Naive thymus-derived CD4-positive, alpha-beta T cell (primary cell): ENCODE results near the gene GNG4. TPM values are rescaled to one million over a fixed set of nuclear protein-coding genes. Genes with fewer than 3 reads are reported as not detected.

Experiments
- ATAC-seq: fragments of 150-1000 bp; cut with Tn5 transposase; 2 replicates; pipeline ENCODE4 v1.10.0; 2021; ENCODE audit warnings: mild to moderate bottlenecking, moderate library complexity
- CTCF ChIA-PET: fragments of 350-600 bp; sonication (Branson Sonifier 250); formaldehyde crosslinking; loops from one replicate; lab custom pipeline; 2021; ENCODE audit warnings: antibody characterized with exemption; lab: Charles Lee
- POLR2A ChIA-PET: fragments of 350-600 bp; sonication (Branson Sonifier 250); formaldehyde crosslinking; loops from one replicate; lab custom pipeline; 2021; ENCODE audit warnings: antibody characterized with exemption, inconsistent platforms; lab: Charles Lee
- DNase-seq, 9 donors: peaks; one replicate each; pipeline versions ENCODE4 v3.0.0 to v3.0.0-alpha.2; 2020 to 2022; ENCODE audit warnings: mixed read lengths in 1 of 9
- H3K27ac ChIP-seq: one replicate; pipeline ENCODE4 v1.7.0; 2013; ENCODE audit warnings: mild to moderate bottlenecking, low read depth, low read length, moderate library complexity
- H3K27me3 ChIP-seq, 2 donors: one replicate each; pipeline ENCODE4 v1.7.0; 2013; ENCODE audit warnings: low read length in 2 of 2, mild to moderate bottlenecking in 2 of 2, moderate library complexity in 2 of 2; ENCODE audit not compliant: control insufficient read depth in 2 of 2, insufficient read depth in 2 of 2
- H3K36me3 ChIP-seq, 3 experiments: 1 replicate in 2 of 3; 2 replicates in 1 of 3; pipeline ENCODE4 v1.7.0; 2013; ENCODE audit warnings: low read length in 3 of 3, mild to moderate bottlenecking in 3 of 3, moderate library complexity in 1 of 3; ENCODE audit not compliant: insufficient read depth in 3 of 3, control insufficient read depth in 2 of 3
- H3K4me1 ChIP-seq, 2 donors: one replicate each; pipeline ENCODE4 v1.7.0; 2013; ENCODE audit warnings: low read length in 2 of 2, mild to moderate bottlenecking in 2 of 2, moderate library complexity in 1 of 2; ENCODE audit not compliant: control insufficient read depth in 2 of 2, insufficient read depth in 2 of 2
- H3K4me3 ChIP-seq: 2 replicates; pipeline ENCODE4 v1.7.0; 2013; ENCODE audit warnings: mild to moderate bottlenecking, low read length
- H3K9me3 ChIP-seq, 3 experiments: 1 replicate in 2 of 3; 2 replicates in 1 of 3; pipeline ENCODE4 v1.7.0; 2013; ENCODE audit warnings: low read length in 3 of 3; ENCODE audit not compliant: control insufficient read depth in 2 of 3
- H3K27ac Mint-ChIP-seq, 9 donors: one replicate each; pipeline ENCODE4 v1.8.0; 2020 to 2022; ENCODE audit warnings: mixed read lengths in 9 of 9, mild to moderate bottlenecking in 8 of 9, moderate library complexity in 5 of 9, inconsistent platforms in 2 of 9
- H3K27me3 Mint-ChIP-seq, 5 donors: one replicate each; pipeline ENCODE4 v1.8.0; 2021 to 2022; ENCODE audit warnings: mixed read lengths in 5 of 5, mild to moderate bottlenecking in 1 of 5
- H3K36me3 Mint-ChIP-seq, 5 donors: one replicate each; pipeline ENCODE4 v1.8.0; 2020 to 2022; ENCODE audit warnings: mixed read lengths in 5 of 5, mild to moderate bottlenecking in 3 of 5, inconsistent platforms in 1 of 5
- H3K4me1 Mint-ChIP-seq, 7 donors: one replicate each; pipeline ENCODE4 v1.8.0; 2020 to 2022; ENCODE audit warnings: mixed read lengths in 7 of 7, mild to moderate bottlenecking in 3 of 7, inconsistent platforms in 1 of 7
- H3K4me3 Mint-ChIP-seq, 10 donors: one replicate each; pipeline ENCODE4 v1.8.0; 2020 to 2022; ENCODE audit warnings: mild to moderate bottlenecking in 10 of 10, mixed read lengths in 10 of 10, moderate library complexity in 6 of 10, inconsistent platforms in 2 of 10
- H3K9me3 Mint-ChIP-seq, 11 donors: one replicate each; pipeline ENCODE4 v1.8.0; 2020 to 2022; ENCODE audit warnings: mixed read lengths in 11 of 11, mild to moderate bottlenecking in 4 of 11, inconsistent platforms in 1 of 11, moderate library complexity in 1 of 11
- intact Hi-C, 2 donors: fragments of 100-400 bp; cut with micrococcal nuclease; formaldehyde crosslinking; loops; one replicate each; pipeline ENCODE4 v1.15.1; 2023
- polyA plus RNA-seq, 2 donors: library from polyadenylated mRNA; unstranded; fragments of 300-500 nt; fragmentation: Illumina TruSeq; gene quantifications; one replicate each; pipeline ENCODE4 v1.2.3, GENCODE V29; 2021
- total RNA-seq, 6 experiments: library from RNA in 5 of 6; stranded (reverse) in 5 of 6; gene quantifications; 1 replicate in 5 of 6; 2 replicates in 1 of 6; pipeline ENCODE4 v1.2.3 and lab custom pipeline; 2021 to 2026

GNG4 gene
- total and polyA plus RNA-seq, 7 experiments from 2014 or later: 0.17 to 2.3 TPM; not detected in 5

DNA sequence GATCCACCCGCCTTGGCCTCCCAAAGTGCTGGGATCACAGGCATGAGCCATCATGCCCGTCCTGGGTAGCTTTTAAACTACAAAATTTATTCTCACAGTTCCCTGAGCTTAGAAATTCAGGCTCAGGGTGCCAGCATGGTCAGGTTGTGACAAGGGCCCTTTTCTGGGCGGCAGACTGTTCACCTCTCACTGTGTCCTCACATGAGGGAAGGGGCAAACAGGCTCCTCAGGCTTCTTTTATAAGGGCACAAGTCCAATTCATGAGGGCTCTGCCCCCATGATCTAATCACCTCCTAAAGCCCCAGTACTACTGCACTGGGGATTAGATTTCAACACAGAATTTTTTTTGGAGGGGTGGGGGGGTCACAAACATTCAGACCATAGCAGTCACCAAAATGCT lies 36.8 kb downstream of the GNG4 start:
- H3K27ac ChIP-seq: no peak overlapping the region
- H3K4me3 ChIP-seq: no peak overlapping the region
- ATAC-seq (no peak), DNase-seq (no peak)
- H3K36me3 Mint-ChIP-seq: no peaks in the 10 kb centered on the region
- H3K4me3 Mint-ChIP-seq: no peak overlapping the region
- ChIA-PET CTCF (no interaction called here), POLR2A (no interaction called here)
- peaks cover 0 to 11% (median 0%) of the 10 kb centered on the region in 5 donors for H3K27me3 Mint-ChIP-seq
- H3K27ac Mint-ChIP-seq: no peak overlapping the region
- H3K4me1 Mint-ChIP-seq: no peaks in the 10 kb centered on the region
- intact Hi-C loops: no loop called here
- H3K9me3 ChIP-seq: no peaks in the 10 kb centered on the region
- no peaks in the 10 kb centered on the region for H3K36me3 ChIP-seq
- no peaks in the 10 kb centered on the region for H3K27me3 ChIP-seq
- H3K4me1 ChIP-seq: no peaks in the 10 kb centered on the region
- no peaks in the 10 kb centered on the region for H3K9me3 Mint-ChIP-seq

DNA sequence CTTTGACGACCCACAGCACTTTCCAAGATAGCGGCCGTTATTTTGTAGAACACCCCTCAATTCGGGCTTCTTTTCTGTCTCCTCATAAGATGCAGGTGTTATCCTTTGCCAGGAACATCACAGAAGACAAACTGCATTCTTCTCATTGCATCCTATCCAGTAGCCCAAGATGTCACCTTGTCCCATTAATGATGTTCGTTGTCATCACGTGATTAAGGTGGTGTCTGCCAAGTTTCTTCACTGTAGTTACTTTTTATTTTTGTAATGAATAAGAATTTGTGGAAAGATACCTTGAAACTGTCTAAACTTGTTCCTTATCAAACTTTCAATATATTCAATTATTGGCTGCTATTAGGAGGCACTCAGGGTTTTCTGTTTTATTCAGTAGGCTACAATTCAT lies 39.4 kb downstream of the GNG4 start:
- H3K4me1 Mint-ChIP-seq: no peaks in the 10 kb centered on the region
- Histone ChIP-seq H3K27ac (no peak overlapping the region), H3K27me3 (no peaks in the 10 kb centered on the region), H3K4me1 (no peaks in the 10 kb centered on the region), H3K4me3 (no peak overlapping the region), H3K36me3 (no peaks in the 10 kb centered on the region), H3K9me3 (no peaks in the 10 kb centered on the region)
- intact Hi-C loops: no loop called here
- no peak for DNase-seq
- ChIA-PET POLR2A (no interaction called here), CTCF (no interaction called here)
- H3K4me3 Mint-ChIP-seq: no peak overlapping the region
- H3K27me3 Mint-ChIP-seq: peaks cover 0 to 5% (median 2%) of the 10 kb centered on the region in 5 donors
- ATAC-seq: no peak
- H3K36me3 Mint-ChIP-seq: no peaks in the 10 kb centered on the region
- no peak overlapping the region for H3K27ac Mint-ChIP-seq
- H3K9me3 Mint-ChIP-seq: peaks cover 0 to 4% (median 0%) of the 10 kb centered on the region in 11 donors

DNA sequence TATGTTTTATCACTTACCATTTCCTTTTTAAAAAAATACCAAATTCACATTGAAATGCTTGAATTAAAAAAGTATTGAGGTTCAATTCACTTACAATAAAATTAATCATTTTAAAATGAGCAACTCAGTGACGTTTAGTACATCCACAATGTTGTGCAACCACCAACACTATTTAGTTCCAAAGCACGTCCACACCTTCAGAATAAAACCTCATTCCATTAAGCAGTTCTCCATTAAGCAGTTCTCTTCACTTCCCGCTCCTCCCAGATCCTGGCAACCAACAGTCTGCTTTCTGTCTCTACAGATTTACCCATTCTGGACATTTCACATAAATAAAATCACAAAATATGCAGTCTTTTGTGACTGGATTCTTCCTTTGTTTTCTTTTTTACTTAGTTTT lies 41.3 kb downstream of the GNG4 start:
- ChIA-PET CTCF (no interaction called here), POLR2A (no interaction called here)
- Mint-ChIP-seq H3K27ac (no peak overlapping the region), H3K36me3 (no peaks in the 10 kb centered on the region), H3K9me3 (peaks cover 0 to 4% (median 0%) of the 10 kb centered on the region in 11 donors), H3K4me1 (no peaks in the 10 kb centered on the region), H3K27me3 (peaks cover 0 to 5% (median 2%) of the 10 kb centered on the region in 5 donors), H3K4me3 (no peak overlapping the region)
- ATAC-seq (no peak), DNase-seq (no peak)
- H3K36me3 ChIP-seq: no peaks in the 10 kb centered on the region
- intact Hi-C loops: no loop called here
- no peaks in the 10 kb centered on the region for H3K4me1 ChIP-seq
- no peaks in the 10 kb centered on the region for H3K9me3 ChIP-seq
- no peaks in the 10 kb centered on the region for H3K27me3 ChIP-seq
- no peak overlapping the region for H3K27ac ChIP-seq
- H3K4me3 ChIP-seq: no peak overlapping the region

DNA sequence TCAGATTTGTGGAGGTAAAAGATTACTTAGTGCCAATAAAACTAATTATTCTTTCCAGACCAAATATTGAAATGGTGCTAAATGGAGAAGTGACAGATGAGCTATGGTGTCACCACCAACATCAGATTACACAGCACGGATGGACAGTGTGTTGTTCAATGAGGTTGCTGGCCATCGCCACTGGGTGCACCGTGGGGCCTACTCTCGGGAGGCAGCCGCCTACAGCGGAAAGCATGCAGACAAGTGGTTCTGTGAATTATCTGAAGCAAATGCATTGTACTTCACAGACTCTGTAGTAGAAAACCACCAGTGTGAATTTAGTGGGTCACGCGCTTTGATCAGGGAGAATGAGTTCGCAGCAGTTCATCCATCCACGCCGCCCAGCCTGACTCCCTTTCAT lies 42.3 kb downstream of the GNG4 start:
- H3K36me3 ChIP-seq: no peaks in the 10 kb centered on the region
- H3K27ac Mint-ChIP-seq: no peak overlapping the region
- no peak for DNase-seq
- H3K27me3 Mint-ChIP-seq: peaks cover 0 to 5% (median 2%) of the 10 kb centered on the region in 5 donors
- ATAC-seq: no peak
- peaks cover 0 to 4% (median 0%) of the 10 kb centered on the region in 11 donors for H3K9me3 Mint-ChIP-seq
- no peaks in the 10 kb centered on the region for H3K27me3 ChIP-seq
- no peaks in the 10 kb centered on the region for H3K4me1 ChIP-seq
- CTCF ChIA-PET: no interaction called here
- H3K4me3 Mint-ChIP-seq: no peak overlapping the region
- H3K36me3 Mint-ChIP-seq: no peaks in the 10 kb centered on the region
- intact Hi-C loops: no loop called here
- H3K4me3 ChIP-seq: no peak overlapping the region
- POLR2A ChIA-PET: no interaction called here
- H3K4me1 Mint-ChIP-seq: no peaks in the 10 kb centered on the region
- no peaks in the 10 kb centered on the region for H3K9me3 ChIP-seq
- H3K27ac ChIP-seq: no peak overlapping the region

DNA sequence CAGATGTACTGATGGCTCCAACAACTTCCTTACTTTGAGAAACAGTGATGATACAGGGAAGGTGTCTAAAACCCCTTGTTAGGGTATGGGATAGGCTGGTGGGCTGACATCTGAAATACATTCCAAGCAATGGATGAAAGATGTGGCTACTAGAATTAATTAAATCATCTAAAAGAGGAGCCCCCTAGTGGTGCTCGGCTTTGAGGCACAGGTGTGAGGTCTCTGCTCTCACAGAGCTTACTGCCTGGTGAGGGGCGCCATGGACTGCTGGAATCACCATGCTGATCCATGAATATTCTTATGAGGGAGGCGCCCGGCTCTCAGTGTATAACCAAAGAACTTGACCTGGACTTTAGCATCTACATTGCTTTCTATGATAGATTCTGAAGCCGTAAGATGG lies 48.5 kb downstream of the GNG4 start:
- DNase-seq (peak in 1 of 9 donors; percentile 8), ATAC-seq (peak; percentile 31)
- H3K36me3 ChIP-seq: no peaks in the 10 kb centered on the region
- no peak overlapping the region for H3K4me3 ChIP-seq
- H3K27ac ChIP-seq: no peak overlapping the region
- Mint-ChIP-seq H3K9me3 (peaks cover 0 to 4% (median 0%) of the 10 kb centered on the region in 11 donors), H3K4me1 (no peaks in the 10 kb centered on the region), H3K27me3 (peaks cover 0 to 10% (median 4%) of the 10 kb centered on the region in 5 donors), H3K36me3 (no peaks in the 10 kb centered on the region), H3K27ac (no peak overlapping the region), H3K4me3 (no peak overlapping the region)
- intact Hi-C loops: no loop called here
- H3K9me3 ChIP-seq: no peaks in the 10 kb centered on the region
- CTCF ChIA-PET: no interaction called here
- H3K27me3 ChIP-seq: no peaks in the 10 kb centered on the region
- POLR2A ChIA-PET: no interaction called here
- no peaks in the 10 kb centered on the region for H3K4me1 ChIP-seq

DNA sequence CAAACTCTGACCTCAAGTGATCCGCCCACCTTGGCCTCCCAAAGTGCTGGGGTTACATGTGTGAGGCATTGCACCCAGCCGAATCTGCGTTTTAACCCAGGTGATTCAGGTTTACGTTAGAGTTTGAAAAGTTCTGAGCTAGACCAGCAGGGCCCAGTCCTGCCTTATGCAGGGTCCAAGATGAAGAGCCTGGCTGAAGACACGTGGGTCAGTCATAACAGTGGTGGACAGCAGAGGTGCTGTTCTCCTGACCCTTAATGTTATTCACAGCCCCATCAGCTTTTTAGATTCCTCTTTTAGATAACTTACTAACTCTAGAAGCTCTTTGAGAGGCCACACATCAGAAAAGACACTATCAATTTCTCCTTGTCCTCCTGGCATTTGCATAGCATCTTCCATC lies 50.0 kb downstream of the GNG4 start:
- CTCF ChIA-PET: interaction anchor here (0.8 kb wide), 1 partner anchor 35 kb away, joined by 4 read pairs; no protein-coding TSS in a partner anchor

DNA sequence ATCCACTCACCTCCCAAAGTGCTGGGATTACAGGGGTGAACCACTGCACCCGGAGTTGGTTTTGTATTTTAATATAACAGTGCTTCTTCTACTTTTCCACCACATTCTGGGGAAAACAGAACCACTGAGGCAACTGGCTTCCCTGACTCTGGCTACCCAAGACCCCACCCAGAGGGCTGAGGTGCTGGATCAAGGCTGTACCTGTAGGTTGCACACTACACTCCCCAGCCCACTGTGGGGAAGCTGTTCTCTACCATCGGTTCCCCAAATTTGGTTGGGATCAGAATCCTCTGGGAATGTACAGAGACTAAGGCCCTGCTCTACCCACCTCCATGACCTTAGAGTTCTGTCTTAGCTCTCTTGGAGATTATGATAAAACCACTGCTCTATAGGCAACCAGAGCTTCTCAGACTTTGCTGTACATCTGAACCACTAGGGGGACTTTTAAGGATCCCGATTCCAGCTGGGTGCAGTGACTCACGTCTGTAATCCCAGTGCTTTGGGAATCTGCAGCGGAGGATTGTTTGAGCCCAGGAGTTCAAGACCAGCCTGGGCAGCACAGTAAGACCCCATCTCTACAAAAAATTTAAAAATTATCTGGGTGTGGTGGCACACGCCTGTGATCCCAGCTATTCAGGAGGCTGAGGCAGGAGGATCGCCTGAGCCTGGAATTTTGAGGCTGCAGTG lies 51.6 kb downstream of the GNG4 start:
- Histone ChIP-seq H3K27ac (no peak overlapping the region), H3K4me3 (no peak overlapping the region), H3K36me3 (no peaks in the 10 kb centered on the region), H3K27me3 (no peaks in the 10 kb centered on the region), H3K9me3 (no peaks in the 10 kb centered on the region), H3K4me1 (no peaks in the 10 kb centered on the region)
- Mint-ChIP-seq H3K9me3 (peaks cover 0 to 5% (median 0%) of the 10 kb centered on the region in 11 donors), H3K4me3 (no peak overlapping the region), H3K36me3 (peaks cover 0 to 5% (median 0%) of the 10 kb centered on the region in 5 donors), H3K4me1 (peaks cover 0 to 9% (median 5%) of the 10 kb centered on the region in 7 donors), H3K27ac (no peak overlapping the region), H3K27me3 (peaks cover 0 to 19% (median 4%) of the 10 kb centered on the region in 5 donors)
- CTCF ChIA-PET: interaction anchor here (0.6 to 0.8 kb wide), 2 partner anchors 33 to 1292 kb away, joined by 3 read pairs; no protein-coding TSS in a partner anchor
- no peak for ATAC-seq
- intact Hi-C loops: loop anchor here in 1 of 2 donors (2.0 kb wide), 1 partner anchor 83 kb away; no protein-coding TSS in a partner anchor
- DNase-seq: no peak
- POLR2A ChIA-PET: no interaction called here

More for the DNA sequence above, 50.0 kb downstream of the GNG4 start:
- no peak overlapping the region for H3K4me3 Mint-ChIP-seq
- DNase-seq (no peak), ATAC-seq (no peak)
- no peaks in the 10 kb centered on the region for H3K9me3 ChIP-seq
- H3K27me3 Mint-ChIP-seq: peaks cover 0 to 9% (median 4%) of the 10 kb centered on the region in 5 donors
- H3K27ac Mint-ChIP-seq: no peak overlapping the region
- no peak overlapping the region for H3K27ac ChIP-seq
- no peak overlapping the region for H3K4me3 ChIP-seq
- intact Hi-C loops: loop anchor here in 1 of 2 donors (2.0 kb wide), 1 partner anchor 85 kb away; no protein-coding TSS in a partner anchor
- no peaks in the 10 kb centered on the region for H3K27me3 ChIP-seq
- H3K36me3 Mint-ChIP-seq: no peaks in the 10 kb centered on the region
- POLR2A ChIA-PET: no interaction called here
- no peaks in the 10 kb centered on the region for H3K4me1 Mint-ChIP-seq
- no peaks in the 10 kb centered on the region for H3K36me3 ChIP-seq
- H3K4me1 ChIP-seq: no peaks in the 10 kb centered on the region
- no peaks in the 10 kb centered on the region for H3K9me3 Mint-ChIP-seq
